NCI-H1105 (cell line): ENCODE data around the gene NF1.
"Not testable (repeated sequence)": the region's sequence is repeated elsewhere in the genome, so short reads cannot be mapped to it uniquely, and the experiment has no call there.

Source experiments
- DNase-seq: peaks from one replicate; lab custom pipeline; 2025; lab: John Stamatoyannopoulos, UW

Gene NF1

GRCh38 chr17:31131299-31131698, 36.5 kb downstream of the NF1 start:
- no peak for DNase-seq

DNA sequence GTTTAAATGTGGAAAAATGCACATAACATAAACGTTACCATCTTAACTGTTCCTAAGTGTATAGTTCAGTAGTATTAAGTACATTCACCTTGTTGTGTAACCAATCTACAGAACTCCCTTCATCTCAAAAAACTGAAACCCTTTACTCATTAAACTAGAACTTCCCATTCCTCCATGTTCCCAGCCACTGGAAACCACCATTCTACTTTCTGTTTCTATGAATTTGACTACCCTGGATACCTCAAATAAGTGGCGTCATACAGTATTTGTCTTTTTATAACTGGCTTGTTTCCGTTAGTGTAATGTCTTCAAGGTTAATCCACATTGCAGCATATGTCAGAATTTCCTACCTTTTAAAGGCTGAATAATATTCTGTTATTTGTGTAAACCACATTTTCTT, 38.2 kb downstream of the NF1 start:
- no peak for DNase-seq

DNA sequence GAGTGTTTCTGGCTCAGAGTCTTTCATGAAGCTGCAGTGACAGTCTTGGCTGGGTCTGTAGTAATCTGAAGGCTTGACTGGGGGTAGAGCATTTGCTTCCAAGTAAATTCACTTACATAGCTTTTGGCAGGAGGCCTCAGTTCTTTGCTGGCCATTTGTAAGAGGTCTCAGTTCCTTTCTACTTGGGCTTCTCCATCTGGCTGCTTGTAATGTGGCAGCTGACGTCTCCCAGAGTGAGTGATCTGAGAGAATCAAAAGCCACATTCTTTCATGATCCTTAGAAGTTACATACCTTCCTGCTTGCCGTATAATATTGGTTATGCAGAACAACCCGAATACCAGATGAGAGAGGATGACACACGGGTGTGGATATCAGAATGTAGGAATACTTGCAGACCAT, 39.8 kb downstream of the NF1 start:
- DNase-seq, result no peak

- DNase-seq, result no peak
Measured at GRCh38 chr17:31136319-31136718, 41.5 kb downstream of the NF1 start.

DNA sequence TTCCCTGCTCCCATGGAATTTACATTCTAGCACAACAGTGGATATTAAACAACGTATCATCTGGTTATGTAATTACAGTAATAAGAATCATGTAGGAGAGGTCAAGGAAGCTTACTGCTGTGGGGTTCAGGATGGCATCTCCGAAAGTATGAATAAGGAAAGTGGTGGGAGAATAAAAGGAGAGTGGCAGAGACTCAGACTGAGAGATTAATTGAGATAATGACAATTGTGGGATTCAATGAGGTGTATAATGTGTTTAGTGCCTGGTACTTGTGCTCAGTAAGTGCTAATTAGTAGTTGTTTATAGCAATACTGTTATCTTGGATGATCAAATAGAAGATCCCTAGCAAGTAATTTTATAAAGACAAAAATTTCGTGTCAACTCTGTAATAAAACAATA, 45.3 kb downstream of the NF1 start:
- DNase-seq, result no peak

GRCh38 chr17:31144428-31144827, 49.7 kb downstream of the NF1 start:
- DNase-seq, result no peak

- DNase-seq, result no peak
Measured at GRCh38 chr17:31144836-31145235, 50.1 kb downstream of the NF1 start.

- no peak for DNase-seq
Measured at GRCh38 chr17:31147507-31148202, 52.9 kb downstream of the NF1 start.

DNA sequence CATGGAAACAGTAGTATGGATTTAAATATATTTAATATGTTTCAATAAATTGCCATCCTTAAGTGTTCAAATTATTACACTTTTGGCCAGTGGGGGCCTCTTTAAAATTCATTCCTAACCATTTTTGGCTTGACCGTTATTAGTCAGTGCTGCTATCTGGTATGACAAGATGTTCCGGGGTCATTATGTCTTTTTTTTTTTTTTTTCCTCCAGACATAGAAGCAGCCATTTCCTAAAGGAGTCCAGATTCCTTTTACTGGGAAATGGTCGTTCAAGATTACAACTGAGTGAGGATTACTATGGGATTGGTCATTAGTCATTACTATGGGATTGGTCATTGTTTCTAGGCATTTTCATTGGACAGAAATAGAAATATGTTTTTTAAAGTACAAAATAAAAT, 53.4 kb downstream of the NF1 start:
- DNase-seq, result no peak

- no peak for DNase-seq
Measured at GRCh38 chr17:31152271-31152670, 57.5 kb downstream of the NF1 start.

DNA sequence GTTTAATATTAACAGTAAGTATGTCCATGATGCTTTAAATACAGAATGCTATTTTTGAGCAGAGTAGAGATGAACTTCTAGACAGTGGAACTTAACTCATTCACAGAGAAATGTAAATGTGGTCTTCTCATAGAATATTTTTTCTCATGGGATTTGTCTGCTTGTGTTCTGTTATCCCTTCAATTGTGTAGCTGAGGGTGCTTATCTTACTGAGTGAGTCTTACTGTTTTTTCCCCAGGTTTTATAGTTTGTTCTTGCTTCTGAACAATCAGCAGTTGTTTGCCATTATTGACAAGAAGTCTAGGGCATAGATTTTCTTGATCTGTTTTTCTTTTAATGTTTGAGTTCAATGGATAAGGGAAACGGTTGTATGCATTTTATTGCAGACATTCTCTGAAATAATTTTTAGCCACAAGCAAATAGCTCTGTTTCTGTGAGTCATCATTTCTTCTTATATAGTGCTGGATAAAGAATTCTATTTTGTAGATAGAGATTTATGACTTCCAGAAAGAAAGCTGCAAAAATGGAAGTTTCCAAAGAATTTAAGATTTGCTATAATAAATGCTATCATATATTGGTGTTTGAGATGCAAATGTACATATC, 60.5 kb downstream of the NF1 start:
- DNase-seq, result no peak

DNA sequence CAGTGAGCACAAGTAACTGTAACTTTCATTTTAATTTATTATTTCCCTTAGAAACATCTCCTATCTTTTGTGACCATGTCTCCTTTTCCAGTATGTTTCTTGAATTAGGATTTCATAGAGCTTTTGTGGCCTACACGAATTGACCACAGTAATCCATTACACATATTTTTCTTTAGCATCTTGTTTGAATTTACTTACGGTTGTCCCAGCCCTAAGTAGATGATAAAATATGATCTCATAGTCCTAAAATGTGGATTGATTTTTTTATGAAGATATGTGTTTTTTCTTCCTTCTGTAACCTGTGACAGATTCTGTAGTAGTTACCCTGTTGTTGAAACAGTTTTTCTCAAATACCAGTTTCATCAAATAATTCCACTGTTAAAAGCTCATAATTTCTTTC, 61.5 kb downstream of the NF1 start:
- DNase-seq, result no peak

DNA sequence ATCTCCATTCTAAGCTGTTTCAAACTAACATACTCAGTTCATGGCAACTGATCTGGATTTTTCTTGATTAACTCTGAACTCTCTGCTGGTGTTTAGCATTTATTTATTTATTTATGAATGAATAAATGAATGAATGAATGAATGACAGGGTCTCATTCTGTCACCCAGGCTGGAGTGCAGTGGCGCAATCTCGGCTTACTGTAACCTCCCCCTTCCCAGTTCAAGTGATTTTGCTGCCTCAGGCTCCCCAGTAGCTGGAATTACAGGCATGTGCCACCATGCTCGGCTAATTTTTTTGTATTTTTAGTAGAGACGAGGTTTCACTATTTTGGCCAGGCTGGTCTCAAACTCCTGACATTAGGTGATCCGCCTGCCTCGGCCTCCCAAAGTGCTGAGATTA, 62.1 kb downstream of the NF1 start:
- not testable (repeated sequence) for DNase-seq

- DNase-seq, result no peak
Measured at GRCh38 chr17:31158746-31159377, 64.1 kb downstream of the NF1 start.

- DNase-seq, result no peak
Measured at GRCh38 chr17:31163091-31163781, 68.5 kb downstream of the NF1 start.

DNA sequence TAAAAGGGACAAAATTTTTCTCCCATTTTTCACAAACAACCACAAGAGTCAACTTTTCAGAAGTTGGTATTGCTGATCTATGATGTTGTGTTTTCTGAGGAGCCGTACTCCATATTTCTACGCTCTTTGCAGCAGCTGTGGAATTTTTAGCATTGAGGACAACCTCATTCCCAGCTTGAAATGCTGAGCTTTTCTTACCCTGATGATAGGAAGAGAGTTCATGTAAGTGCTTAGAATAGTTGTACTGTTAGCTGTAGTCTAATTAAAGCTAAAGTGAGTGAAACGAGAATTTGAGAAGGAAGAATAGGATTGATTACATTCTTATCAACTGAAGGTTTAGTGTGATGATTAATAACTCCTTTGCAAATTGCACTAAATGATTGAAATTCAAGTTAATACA, 72.3 kb downstream of the NF1 start:
- DNase-seq, result no peak

DNA sequence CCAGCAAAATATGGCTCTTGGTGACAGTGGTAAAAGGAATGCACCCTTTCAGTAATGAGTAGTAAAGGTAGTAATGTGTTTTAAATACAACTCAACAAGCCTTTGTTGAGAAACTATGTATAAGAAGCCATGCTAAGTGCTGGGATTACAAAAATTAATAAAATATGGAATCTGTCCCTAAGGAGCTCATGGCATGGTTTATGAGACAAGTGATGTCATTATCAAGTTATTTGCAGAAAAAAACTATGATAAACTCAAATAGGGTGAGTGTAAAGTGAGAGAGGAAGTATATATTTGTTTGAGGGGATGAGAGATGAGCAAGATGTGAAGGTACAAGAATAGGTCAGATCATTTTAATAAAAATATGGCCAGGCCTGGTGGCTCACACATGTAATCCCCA, 76.9 kb downstream of the NF1 start:
- no peak for DNase-seq

DNA sequence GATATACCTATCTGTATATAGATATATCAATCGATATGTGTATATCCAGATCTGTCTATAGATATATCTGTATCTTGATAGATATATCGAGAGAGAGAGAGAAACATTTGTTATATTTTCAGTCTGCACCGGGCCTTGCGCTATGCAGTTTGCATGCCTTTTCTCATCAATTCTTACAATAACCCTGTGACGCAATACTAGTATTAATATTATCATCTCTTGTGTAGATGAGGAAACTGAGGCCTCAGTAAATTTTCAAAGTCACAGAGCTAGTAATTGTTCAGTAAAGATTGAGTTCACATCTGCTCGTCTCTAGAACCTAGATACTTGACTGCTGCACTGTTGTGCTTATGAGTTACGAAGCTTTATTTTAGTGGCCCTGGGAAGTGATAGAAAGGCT, 77.6 kb downstream of the NF1 start:
- no peak for DNase-seq

- DNase-seq, result no peak
Measured at GRCh38 chr17:31174215-31174614, 79.4 kb downstream of the NF1 start.

GRCh38 chr17:31175237-31175636, 80.5 kb downstream of the NF1 start:
- DNase-seq, result no peak

DNA sequence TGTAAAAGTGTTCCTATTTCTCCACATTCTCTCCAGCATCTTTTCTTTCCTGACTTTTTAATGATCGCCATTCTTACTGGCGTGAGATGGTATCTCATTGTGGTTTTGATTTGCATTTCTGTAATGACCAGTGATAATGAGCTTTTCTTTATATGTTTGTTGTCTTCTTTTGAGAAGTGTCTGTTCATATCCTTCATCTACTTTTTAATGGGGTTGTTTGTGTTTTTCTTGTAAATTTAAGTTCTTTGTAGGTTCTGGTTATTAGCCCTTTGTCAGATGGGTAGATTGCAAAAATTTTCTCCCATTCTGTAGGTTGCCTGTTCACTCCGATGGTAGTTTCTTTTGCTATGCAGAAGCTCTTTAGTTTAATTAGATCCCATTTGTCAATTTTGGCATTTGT, 81.4 kb downstream of the NF1 start:
- DNase-seq, result not testable (repeated sequence)

- not testable (repeated sequence) for DNase-seq
Measured at GRCh38 chr17:31178951-31179350, 84.2 kb downstream of the NF1 start.

- DNase-seq, result no peak
Measured at GRCh38 chr17:31195305-31195704, 100.5 kb downstream of the NF1 start.
